GM12874 (cell line): Measurements from ENCODE around the gene C14orf93.

Experiments
- TF ChIP-seq, protein P1 (sequence below): IDR thresholded peaks from 2 replicates; pipeline ENCODE4 v1.5.1; 2011; ENCODE audit warnings: low read depth, mild to moderate bottlenecking, control low read depth, low read length, moderate library complexity; ENCODE audit not compliant: insufficient read depth

C14orf93 gene

DNA sequence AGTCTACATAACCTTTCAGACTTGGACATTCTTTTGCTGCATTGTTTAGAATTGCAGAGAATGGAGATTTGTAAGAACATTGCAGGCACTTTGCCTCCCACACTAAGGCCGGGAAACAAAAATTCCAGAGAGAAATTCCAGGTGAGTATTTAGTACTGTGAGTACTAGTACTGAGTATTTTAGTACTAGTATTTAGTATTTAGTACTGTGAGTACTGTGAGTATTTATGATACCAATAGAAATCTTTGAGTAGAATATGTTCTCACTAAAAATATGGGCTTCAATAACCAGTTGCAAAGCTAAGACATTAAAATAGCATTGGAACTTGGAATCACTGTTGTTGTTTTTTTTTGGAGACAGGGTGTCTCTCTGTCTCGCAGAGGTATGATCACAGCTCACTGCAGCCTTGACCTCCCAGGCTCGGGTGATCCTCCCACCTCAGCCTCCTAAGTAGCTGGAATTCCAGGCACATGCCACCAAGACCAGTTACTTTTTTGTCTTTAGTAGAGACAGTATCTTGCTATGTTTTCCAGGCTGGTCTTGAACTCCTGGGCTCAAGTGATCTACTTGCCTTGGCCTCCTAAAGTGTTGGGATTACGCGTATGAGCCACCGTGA is 47.8 kb downstream of the C14orf93 start:
- TF ChIP-seq, protein P1, sequence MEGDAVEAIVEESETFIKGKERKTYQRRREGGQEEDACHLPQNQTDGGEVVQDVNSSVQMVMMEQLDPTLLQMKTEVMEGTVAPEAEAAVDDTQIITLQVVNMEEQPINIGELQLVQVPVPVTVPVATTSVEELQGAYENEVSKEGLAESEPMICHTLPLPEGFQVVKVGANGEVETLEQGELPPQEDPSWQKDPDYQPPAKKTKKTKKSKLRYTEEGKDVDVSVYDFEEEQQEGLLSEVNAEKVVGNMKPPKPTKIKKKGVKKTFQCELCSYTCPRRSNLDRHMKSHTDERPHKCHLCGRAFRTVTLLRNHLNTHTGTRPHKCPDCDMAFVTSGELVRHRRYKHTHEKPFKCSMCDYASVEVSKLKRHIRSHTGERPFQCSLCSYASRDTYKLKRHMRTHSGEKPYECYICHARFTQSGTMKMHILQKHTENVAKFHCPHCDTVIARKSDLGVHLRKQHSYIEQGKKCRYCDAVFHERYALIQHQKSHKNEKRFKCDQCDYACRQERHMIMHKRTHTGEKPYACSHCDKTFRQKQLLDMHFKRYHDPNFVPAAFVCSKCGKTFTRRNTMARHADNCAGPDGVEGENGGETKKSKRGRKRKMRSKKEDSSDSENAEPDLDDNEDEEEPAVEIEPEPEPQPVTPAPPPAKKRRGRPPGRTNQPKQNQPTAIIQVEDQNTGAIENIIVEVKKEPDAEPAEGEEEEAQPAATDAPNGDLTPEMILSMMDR = no peak

DNA sequence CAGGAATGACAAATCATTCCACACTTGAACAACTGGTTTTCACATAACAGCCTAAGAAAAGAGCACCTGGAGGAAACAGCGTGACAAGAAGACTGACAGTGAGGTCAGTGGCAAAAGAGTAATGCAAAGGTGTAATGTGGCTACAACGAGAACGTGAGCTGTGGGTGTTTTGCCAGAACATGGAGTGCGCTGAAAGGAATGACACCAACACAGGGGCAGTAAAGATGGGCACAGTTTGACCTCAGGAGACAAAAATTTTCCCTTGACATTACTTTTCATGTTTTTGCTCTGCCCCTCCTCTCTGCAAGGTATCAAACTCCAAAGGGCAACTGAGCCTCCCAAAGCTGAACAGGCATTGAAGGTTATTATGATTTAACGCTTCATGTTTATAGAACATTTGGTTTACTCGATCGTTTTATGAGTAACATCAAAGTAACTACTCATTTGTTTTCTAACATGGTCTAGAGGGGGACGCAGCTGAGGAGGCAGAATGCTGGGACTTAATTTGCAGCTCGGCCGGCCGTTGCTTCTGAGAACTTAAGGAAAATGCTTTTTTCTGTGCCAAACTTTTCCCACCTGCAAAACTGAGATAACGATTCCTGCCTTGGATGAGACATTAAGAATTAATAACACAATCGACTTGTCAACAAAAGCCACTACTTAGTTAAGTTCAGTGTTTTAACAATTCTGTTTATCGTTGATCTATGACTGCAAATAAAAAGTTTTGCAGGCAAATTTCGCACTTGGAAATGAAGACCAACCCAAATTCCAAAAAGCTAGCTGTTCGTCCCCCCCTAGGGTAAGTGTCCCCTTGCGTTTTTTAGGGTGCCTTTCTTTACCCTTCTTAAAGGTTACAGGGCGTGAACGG is 54.0 kb downstream of the C14orf93 start:
- TF ChIP-seq, protein P1 = no peak

DNA sequence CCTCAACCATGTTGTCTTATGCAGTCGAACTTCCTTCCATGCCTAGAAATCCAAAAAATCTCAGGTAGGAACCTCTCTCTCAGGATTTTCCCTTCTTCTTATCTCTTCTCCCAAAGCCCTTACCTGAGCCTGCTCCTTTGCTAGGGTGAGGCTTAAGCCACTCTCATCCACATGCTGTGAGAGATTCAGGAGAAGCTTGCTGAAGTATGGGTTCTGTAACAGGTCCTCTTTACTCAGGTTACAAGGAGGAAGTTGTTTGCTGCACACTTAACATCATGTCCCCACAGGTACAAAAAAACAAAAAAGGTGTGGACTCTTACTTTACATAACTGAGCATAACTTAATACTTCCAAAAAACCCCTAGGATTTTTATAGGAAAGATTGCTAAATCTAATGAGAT is 57.5 kb downstream of the C14orf93 start:
- TF ChIP-seq, protein P1 = no peak

DNA sequence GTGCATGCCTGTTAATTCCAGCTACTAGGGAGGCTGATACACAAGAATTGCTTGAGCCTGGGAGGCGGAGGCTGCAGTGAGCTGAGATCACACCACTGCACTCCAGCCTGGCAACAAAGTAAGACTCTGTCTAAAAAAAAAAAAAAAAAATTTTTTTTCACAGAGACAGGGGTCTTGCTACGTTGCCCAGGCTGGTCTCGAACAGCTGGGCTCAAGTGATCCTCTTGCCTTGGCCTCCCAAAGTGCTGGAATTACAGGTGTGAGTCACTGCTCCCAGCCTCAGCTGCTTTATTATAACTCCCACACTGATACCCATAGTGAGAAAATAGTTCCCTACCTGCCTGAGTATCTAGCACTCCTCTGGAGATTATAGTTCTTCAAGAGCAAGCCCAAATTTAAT is 64.3 kb downstream of the C14orf93 start:
- TF ChIP-seq, protein P1 = no peak

DNA sequence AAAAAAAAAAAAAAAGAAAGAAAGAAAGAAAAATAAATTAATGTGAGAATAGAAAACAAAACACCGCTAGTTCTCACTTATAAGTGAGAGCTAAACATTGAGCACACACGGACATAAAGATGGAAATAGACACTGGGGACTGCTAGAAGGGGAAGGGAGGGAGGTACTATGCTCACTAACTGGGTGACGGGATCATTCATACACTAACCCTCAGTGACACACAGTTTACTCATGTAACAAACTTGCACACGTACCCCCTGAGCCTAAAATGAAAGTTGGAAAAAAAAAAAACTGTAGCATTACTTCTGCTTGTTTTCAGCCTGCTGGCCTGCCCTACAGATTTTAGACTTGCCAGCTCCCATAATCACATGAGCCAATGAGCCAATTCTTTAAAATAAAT is 70.3 kb downstream of the C14orf93 start:
- TF ChIP-seq, protein P1 = no peak
